AG04450 (cell line): Measurements from ENCODE around the gene GLP2R. TPM values are rescaled to one million over a fixed set of nuclear protein-coding genes. Genes with fewer than 3 reads are reported as not detected.

ENCODE experiments used
- CTCF ChIA-PET: fragments of 300-600, 350-600 bp; formaldehyde crosslinking; extraction: SDS; loops from one replicate; lab custom pipeline; 2022; ENCODE audit warnings: antibody characterized with exemption, inconsistent platforms; lab: Charles Lee
- POLR2A ChIA-PET: fragments of 350-600 bp; formaldehyde crosslinking; extraction: SDS; loops from one replicate; lab custom pipeline; 2021; ENCODE audit warnings: antibody characterized with exemption, inconsistent platforms; lab: Yijun Ruan, JAX
- DNase-seq: peaks from one replicate; pipeline ENCODE4 v3.0.0-alpha.2; 2011; ENCODE audit warnings: low read depth, low spot score
- H3K27ac ChIP-seq: one replicate; pipeline ENCODE4 v1.5.1; 2012; ENCODE audit warnings: low read depth, low read length, control low read depth
- H3K27me3 ChIP-seq: one replicate; pipeline ENCODE4 v1.6.0; 2012; ENCODE audit warnings: low read length; ENCODE audit not compliant: control insufficient read depth, insufficient read depth
- H3K4me3 ChIP-seq: 2 replicates; pipeline ENCODE4 v1.5.1; 2011; ENCODE audit warnings: mild to moderate bottlenecking, low read depth, low read length, control low read depth
- H3K9me3 ChIP-seq: 2 replicates; pipeline ENCODE4 v1.5.1; 2012; ENCODE audit warnings: low read length; ENCODE audit not compliant: control insufficient read depth, insufficient read depth
- CTCF ChIP-seq: IDR thresholded peaks from 2 replicates; pipeline ENCODE4 v1.5.1; 2011; ENCODE audit warnings: low read depth, low read length, control low read depth, inconsistent platforms
- polyA plus RNA-seq: library from polyadenylated mRNA; depleted of rRNA; stranded (reverse); fragments of >200 nt; gene quantifications from 2 replicates; pipeline ENCODE4 v1.2.3, GENCODE V29; 2011

The GLP2R gene
- polyA plus RNA-seq, 1 experiment: 0.63 TPM

GRCh38 chr17:9898812-9899211 lies 73.1 kb downstream of the GLP2R start:
- no peak for DNase-seq
- H3K27me3 ChIP-seq: no peaks in the 10 kb centered on the region
- POLR2A ChIA-PET: no interaction called here
- CTCF ChIA-PET: no interaction called here
- peaks cover 44% of the 10 kb centered on the region for H3K9me3 ChIP-seq
- H3K27ac ChIP-seq: no peak overlapping the region
- no peak for TF ChIP-seq CTCF
- no peak overlapping the region for H3K4me3 ChIP-seq

- TF ChIP-seq CTCF: no peak
- Histone ChIP-seq H3K27me3 (no peaks in the 10 kb centered on the region), H3K9me3 (peaks cover 48% of the 10 kb centered on the region), H3K4me3 (no peak overlapping the region), H3K27ac (no peak overlapping the region)
- CTCF ChIA-PET: no interaction called here
- DNase-seq: no peak
- POLR2A ChIA-PET: no interaction called here
These were observed 73.7 kb downstream of the GLP2R start for GRCh38 chr17:9899280-9900043.

- no peaks in the 10 kb centered on the region for H3K27me3 ChIP-seq
- no peak for TF ChIP-seq CTCF
- ChIA-PET POLR2A (no interaction called here), CTCF (no interaction called here)
- H3K4me3 ChIP-seq: no peak overlapping the region
- peaks cover 53% of the 10 kb centered on the region for H3K9me3 ChIP-seq
- no peak overlapping the region for H3K27ac ChIP-seq
- no peak for DNase-seq
These were observed 74.4 kb downstream of the GLP2R start for GRCh38 chr17:9900044-9900594.

- Histone ChIP-seq H3K27ac (no peak overlapping the region), H3K4me3 (no peak overlapping the region), H3K9me3 (peaks cover 57% of the 10 kb centered on the region), H3K27me3 (no peaks in the 10 kb centered on the region)
- TF ChIP-seq CTCF: no peak
- no peak for DNase-seq
- CTCF ChIA-PET: interaction anchor here (0.6 kb wide), 1 partner anchor 22 kb away, joined by 3 read pairs; no protein-coding TSS in a partner anchor
- POLR2A ChIA-PET: no interaction called here
These were observed 75.1 kb downstream of the GLP2R start for GRCh38 chr17:9900784-9901183.

- POLR2A ChIA-PET: no interaction called here
- Histone ChIP-seq H3K9me3 (peaks cover 55% of the 10 kb centered on the region), H3K27ac (no peak overlapping the region), H3K4me3 (no peak overlapping the region), H3K27me3 (no peaks in the 10 kb centered on the region)
- CTCF ChIA-PET: no interaction called here
- TF ChIP-seq CTCF: no peak
- no peak for DNase-seq
These were observed 76.4 kb downstream of the GLP2R start for GRCh38 chr17:9902120-9902519.
